SK-N-MC (cell line): ENCODE data around the gene MEGF8.

Experiments used
- DNase-seq: peaks from one replicate; pipeline ENCODE4 v3.0.0-alpha.2; 2011; ENCODE audit warnings: low read depth, low spot score
- H3K27ac ChIP-seq: fragments of 200-600 bp; sonication (generic); 2 replicates; pipeline ENCODE4 v1.5.1; 2016; ENCODE audit warnings: mixed run types
- H3K36me3 ChIP-seq: fragments of 200-600 bp; sonication (generic); 2 replicates; pipeline ENCODE4 v1.6.1; 2017; ENCODE audit warnings: antibody characterized with exemption, low read length, mixed read lengths; ENCODE audit not compliant: insufficient read depth
- H3K4me3 ChIP-seq: fragments of 200-600 bp; sonication (generic); 2 replicates; pipeline ENCODE4 v1.5.1; 2016
- H3K9ac ChIP-seq: fragments of 200-600 bp; sonication (generic); 2 replicates; pipeline ENCODE4 v1.8.0; 2017; ENCODE audit warnings: mixed run types, mixed read lengths; ENCODE audit not compliant: insufficient read length
- H3K9me3 ChIP-seq: fragments of 200-600 bp; sonication (generic); 2 replicates; pipeline ENCODE4 v1.6.1; 2017; ENCODE audit warnings: low read depth, mild to moderate bottlenecking, antibody characterized with exemption, low read length, moderate library complexity, mixed read lengths
- EZH2 ChIP-seq: fragments of 200-600 bp; sonication (generic); IDR thresholded peaks from one replicate; pipeline ENCODE4 v1.6.1; 2017; ENCODE audit warnings: antibody characterized with exemption
- FOXP2 ChIP-seq: optimal IDR thresholded peaks from 2 replicates; pipeline ENCODE3; 2011; ENCODE audit warnings: mild to moderate bottlenecking, moderate library complexity; ENCODE audit not compliant: insufficient read depth; ENCODE audit errors: extremely low read length, control extremely low read depth
- POLR2AphosphoS5 ChIP-seq: IDR thresholded peaks from 2 replicates; pipeline ENCODE4 v1.6.1; 2012; ENCODE audit warnings: mild to moderate bottlenecking, low read depth, low read length, borderline replicate concordance

The MEGF8 gene

GRCh38 chr19:42374826-42375376, 49.5 kb downstream of the MEGF8 start:
- Histone ChIP-seq H3K9ac (no peak overlapping the region), H3K9me3 (no peaks in the 10 kb centered on the region), H3K4me3 (no peak overlapping the region), H3K27ac (no peak overlapping the region), H3K36me3 (no peaks in the 10 kb centered on the region)
- DNase-seq = no peak
- TF ChIP-seq POLR2AphosphoS5 (no peak), FOXP2 (no peak), EZH2 (no peak)

GRCh38 chr19:42375415-42376176, 50.2 kb downstream of the MEGF8 start:
- Histone ChIP-seq H3K4me3 (no peak overlapping the region), H3K36me3 (no peaks in the 10 kb centered on the region), H3K9me3 (no peaks in the 10 kb centered on the region), H3K9ac (no peak overlapping the region), H3K27ac (no peak overlapping the region)
- no peak for TF ChIP-seq POLR2AphosphoS5
- no peak for TF ChIP-seq FOXP2
- TF ChIP-seq EZH2 = no peak
- no peak for DNase-seq

GRCh38 chr19:42376177-42376555, 50.7 kb downstream of the MEGF8 start:
- DNase-seq = no peak
- H3K4me3 ChIP-seq = no peak overlapping the region
- no peak overlapping the region for H3K9ac ChIP-seq
- no peaks in the 10 kb centered on the region for H3K9me3 ChIP-seq
- no peak overlapping the region for H3K27ac ChIP-seq
- TF ChIP-seq EZH2 (no peak), FOXP2 (no peak), POLR2AphosphoS5 (no peak)
- no peaks in the 10 kb centered on the region for H3K36me3 ChIP-seq

GRCh38 chr19:42378225-42379215, 53.1 kb downstream of the MEGF8 start:
- no peak overlapping the region for H3K27ac ChIP-seq
- no peak for DNase-seq
- H3K36me3 ChIP-seq = no peaks in the 10 kb centered on the region
- no peaks in the 10 kb centered on the region for H3K9me3 ChIP-seq
- H3K4me3 ChIP-seq = no peak overlapping the region
- TF ChIP-seq EZH2 = no peak
- TF ChIP-seq POLR2AphosphoS5 = no peak
- TF ChIP-seq FOXP2 = no peak
- no peak overlapping the region for H3K9ac ChIP-seq

GRCh38 chr19:42380155-42380554, 54.7 kb downstream of the MEGF8 start:
- H3K27ac ChIP-seq = no peak overlapping the region
- H3K4me3 ChIP-seq = no peak overlapping the region
- H3K36me3 ChIP-seq = no peaks in the 10 kb centered on the region
- no peak overlapping the region for H3K9ac ChIP-seq
- DNase-seq = no peak
- H3K9me3 ChIP-seq = no peaks in the 10 kb centered on the region
- no peak for TF ChIP-seq FOXP2
- no peak for TF ChIP-seq EZH2
- no peak for TF ChIP-seq POLR2AphosphoS5

- H3K27ac ChIP-seq = no peak overlapping the region
- no peaks in the 10 kb centered on the region for H3K9me3 ChIP-seq
- no peak overlapping the region for H3K9ac ChIP-seq
- peak overlapping the region; percentile 67 for H3K4me3 ChIP-seq
- TF ChIP-seq FOXP2 (no peak), EZH2 (no peak), POLR2AphosphoS5 (no peak)
- no peaks in the 10 kb centered on the region for H3K36me3 ChIP-seq
- no peak for DNase-seq
Observed at GRCh38 chr19:42386974-42387707, 61.7 kb downstream of the MEGF8 start.

GRCh38 chr19:42388851-42389489, 63.5 kb downstream of the MEGF8 start:
- Histone ChIP-seq H3K9ac (no peak overlapping the region), H3K36me3 (no peaks in the 10 kb centered on the region)

More at GRCh38 chr19:42388851-42389489, 63.5 kb downstream of the MEGF8 start:
- Histone ChIP-seq H3K9me3 (no peaks in the 10 kb centered on the region), H3K4me3 (no peak overlapping the region), H3K27ac (no peak overlapping the region)
- DNase-seq = no peak
- TF ChIP-seq EZH2 = no peak
- no peak for TF ChIP-seq POLR2AphosphoS5
- TF ChIP-seq FOXP2 = no peak
